Neutrophil (primary cell): ENCODE results near the gene NACA.
"Not testable (repeated sequence)": the region's sequence is repeated elsewhere in the genome, so short reads cannot be mapped to it uniquely, and the experiment has no call there.

Experiments used
- H3K27ac ChIP-seq: fragments of 200-600 bp; sonication (generic); 2 replicates; pipeline ENCODE4 v1.5.1; 2016; ENCODE audit warnings: mild to moderate bottlenecking, moderate library complexity
- H3K27me3 ChIP-seq: fragments of 200-600 bp; sonication (generic); 2 replicates; pipeline ENCODE4 v1.6.0; 2016; ENCODE audit warnings: mild to moderate bottlenecking
- H3K36me3 ChIP-seq: fragments of 200-600 bp; sonication (generic); 2 replicates; pipeline ENCODE4 v1.5.1; 2017
- H3K4me1 ChIP-seq, 2 experiments: fragments of 200-600 bp in 1 of 2; sonication (generic) in 1 of 2; 1 replicate in 1 of 2; 2 replicates in 1 of 2; pipeline versions ENCODE4 v1.5.1 to v1.6.1; 2013 to 2016; ENCODE audit warnings: low read depth in 1 of 2, low read length in 1 of 2, mild to moderate bottlenecking in 1 of 2, moderate library complexity in 1 of 2; ENCODE audit not compliant: control insufficient read depth in 1 of 2, insufficient read depth in 1 of 2
- H3K4me3 ChIP-seq, 2 experiments: fragments of 200-600 bp in 1 of 2; sonication (generic) in 1 of 2; 1 replicate in 1 of 2; 2 replicates in 1 of 2; pipeline ENCODE4 v1.5.1; 2013 to 2016; ENCODE audit warnings: low read depth in 1 of 2, low read length in 1 of 2, mild to moderate bottlenecking in 1 of 2, moderate library complexity in 1 of 2
- H3K9me3 ChIP-seq: fragments of 200-600 bp; sonication (generic); 2 replicates; pipeline ENCODE4 v1.5.1; 2016
- TF ChIP-seq, protein P1 (sequence below): fragments of 200-600 bp; sonication (generic); IDR thresholded peaks from 2 replicates; pipeline ENCODE4 v1.5.1; 2016; ENCODE audit warnings: antibody characterized with exemption

Gene NACA

DNA sequence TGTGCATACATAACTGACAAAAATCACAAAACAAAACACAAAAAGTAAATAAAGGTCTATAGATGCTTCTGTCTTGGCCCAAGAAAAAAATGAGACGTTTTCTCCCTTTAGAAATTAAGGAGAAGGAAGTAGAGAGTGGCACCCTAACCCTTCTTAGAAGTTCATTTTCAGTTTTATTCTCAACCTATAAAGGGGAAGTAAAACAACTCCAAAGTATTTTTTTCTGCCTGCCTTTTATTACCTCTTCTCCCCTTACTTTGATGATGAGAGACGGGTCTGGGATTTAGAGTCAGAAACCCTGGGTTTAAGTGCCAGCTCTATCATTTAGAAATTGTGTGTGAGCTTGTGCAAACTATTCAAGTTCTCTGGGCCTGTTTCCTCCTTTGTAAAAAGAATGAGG lies 24.3 kb upstream of the NACA start:
- Histone ChIP-seq H3K27ac (peak overlapping the region; percentile 60), H3K9me3 (no peaks in the 10 kb centered on the region), H3K4me3 (no peak overlapping the region), H3K36me3 (no peaks in the 10 kb centered on the region), H3K27me3 (no peaks in the 10 kb centered on the region), H3K4me1 (peaks cover 24 to 28% of the 10 kb centered on the region in 2 experiments)
- TF ChIP-seq, protein P1, sequence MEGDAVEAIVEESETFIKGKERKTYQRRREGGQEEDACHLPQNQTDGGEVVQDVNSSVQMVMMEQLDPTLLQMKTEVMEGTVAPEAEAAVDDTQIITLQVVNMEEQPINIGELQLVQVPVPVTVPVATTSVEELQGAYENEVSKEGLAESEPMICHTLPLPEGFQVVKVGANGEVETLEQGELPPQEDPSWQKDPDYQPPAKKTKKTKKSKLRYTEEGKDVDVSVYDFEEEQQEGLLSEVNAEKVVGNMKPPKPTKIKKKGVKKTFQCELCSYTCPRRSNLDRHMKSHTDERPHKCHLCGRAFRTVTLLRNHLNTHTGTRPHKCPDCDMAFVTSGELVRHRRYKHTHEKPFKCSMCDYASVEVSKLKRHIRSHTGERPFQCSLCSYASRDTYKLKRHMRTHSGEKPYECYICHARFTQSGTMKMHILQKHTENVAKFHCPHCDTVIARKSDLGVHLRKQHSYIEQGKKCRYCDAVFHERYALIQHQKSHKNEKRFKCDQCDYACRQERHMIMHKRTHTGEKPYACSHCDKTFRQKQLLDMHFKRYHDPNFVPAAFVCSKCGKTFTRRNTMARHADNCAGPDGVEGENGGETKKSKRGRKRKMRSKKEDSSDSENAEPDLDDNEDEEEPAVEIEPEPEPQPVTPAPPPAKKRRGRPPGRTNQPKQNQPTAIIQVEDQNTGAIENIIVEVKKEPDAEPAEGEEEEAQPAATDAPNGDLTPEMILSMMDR = no peak

DNA sequence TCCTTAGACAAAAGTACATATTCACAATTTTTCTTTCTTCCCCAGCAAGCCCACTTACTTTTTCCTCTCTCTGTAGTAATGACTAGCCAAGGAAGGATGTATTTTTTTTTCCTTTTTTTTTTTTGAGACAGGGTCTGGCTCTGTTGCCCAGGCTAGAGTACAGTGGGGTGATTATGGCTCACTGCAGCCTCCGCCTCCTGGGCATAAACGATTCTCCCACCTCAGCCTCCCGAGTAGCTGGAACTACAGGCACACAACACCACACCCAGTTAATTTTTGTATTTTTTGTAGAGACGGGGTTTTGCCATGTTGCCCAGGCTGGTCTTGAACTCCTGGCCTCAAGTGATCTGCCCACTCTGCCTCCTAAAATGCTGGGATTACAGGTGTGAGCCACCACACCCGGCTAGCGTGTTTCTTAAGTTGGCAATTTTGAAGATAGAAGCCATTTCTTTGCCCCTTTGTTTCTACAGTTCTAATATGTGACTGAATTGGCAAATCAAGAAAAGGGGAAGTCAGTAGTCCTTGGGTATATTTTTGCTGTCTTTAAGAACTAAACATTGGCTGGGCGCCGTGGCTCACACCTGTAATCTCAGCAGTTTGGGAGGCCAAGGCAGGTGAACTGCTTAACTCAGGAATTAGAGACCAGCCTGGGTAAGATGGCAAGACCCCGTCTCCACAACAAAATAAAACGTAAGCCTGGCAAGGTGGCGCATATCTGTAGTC lies 3.2 kb upstream of the NACA start:
- Histone ChIP-seq H3K27me3 (no peaks in the 10 kb centered on the region), H3K4me1 (peaks cover 23 to 24% of the 10 kb centered on the region in 2 experiments), H3K27ac (peak overlapping the region; percentile 38), H3K4me3 (no peak overlapping the region), H3K36me3 (peaks cover 8% of the 10 kb centered on the region), H3K9me3 (no peaks in the 10 kb centered on the region)
- TF ChIP-seq, protein P1 = no peak

DNA sequence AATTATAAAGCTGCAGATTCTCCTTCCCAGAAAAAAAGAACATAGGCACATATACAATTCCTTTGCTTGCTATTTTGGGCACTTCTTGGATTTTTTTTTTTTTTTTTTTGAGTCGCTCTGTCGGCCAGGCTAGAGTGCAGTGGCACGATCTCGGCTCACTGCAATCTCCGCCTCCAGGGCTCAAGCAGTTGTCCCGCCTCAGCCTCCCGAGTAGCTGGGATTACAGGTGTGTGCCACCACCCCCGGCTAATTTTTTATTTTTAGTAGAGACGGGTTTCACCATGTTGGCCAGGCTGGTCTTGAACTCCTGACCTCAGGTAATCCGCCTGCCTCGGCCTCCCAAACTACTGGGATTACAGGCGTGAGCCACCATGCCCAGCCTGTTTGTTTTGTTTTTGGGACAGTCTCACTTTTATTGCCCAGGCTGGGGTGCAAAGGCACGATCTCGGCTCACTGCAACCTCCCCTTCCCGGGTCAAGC lies 1.1 kb upstream of the NACA start:
- Histone ChIP-seq H3K4me1 (peaks cover 44 to 45% of the 10 kb centered on the region in 2 experiments), H3K27ac (peak overlapping the region; percentile 96), H3K4me3 (peak overlapping the region in 1 of 2 experiments; percentile 91)
- not testable (repeated sequence) for H3K36me3 ChIP-seq, H3K27me3 ChIP-seq, H3K9me3 ChIP-seq

DNA sequence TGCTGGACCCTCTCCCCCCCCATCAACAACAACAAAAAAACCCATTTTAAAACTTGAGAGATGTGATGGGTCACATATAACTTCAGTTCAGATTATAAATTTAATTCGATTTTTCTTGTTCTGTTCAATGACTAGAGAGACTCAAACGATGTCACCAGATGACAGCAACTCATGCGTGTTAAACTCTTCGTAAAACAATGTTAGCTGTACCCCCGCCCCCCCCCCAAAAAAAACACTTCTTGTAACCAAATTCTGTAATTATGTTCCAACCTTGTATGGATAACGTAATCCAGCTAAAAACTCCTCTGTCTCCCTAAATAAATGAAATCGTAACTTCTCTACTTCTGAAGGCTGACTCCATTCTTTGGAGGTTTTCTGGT lies 614 bp upstream of the NACA start:
- Histone ChIP-seq H3K9me3 (no peaks in the 10 kb centered on the region), H3K27ac (peak overlapping the region; percentile 96), H3K27me3 (no peaks in the 10 kb centered on the region), H3K4me3 (peak overlapping the region; percentile 91 to 97), H3K4me1 (peaks cover 49 to 50% of the 10 kb centered on the region in 2 experiments), H3K36me3 (no peaks in the 10 kb centered on the region)
- TF ChIP-seq, protein P1 = no peak

DNA sequence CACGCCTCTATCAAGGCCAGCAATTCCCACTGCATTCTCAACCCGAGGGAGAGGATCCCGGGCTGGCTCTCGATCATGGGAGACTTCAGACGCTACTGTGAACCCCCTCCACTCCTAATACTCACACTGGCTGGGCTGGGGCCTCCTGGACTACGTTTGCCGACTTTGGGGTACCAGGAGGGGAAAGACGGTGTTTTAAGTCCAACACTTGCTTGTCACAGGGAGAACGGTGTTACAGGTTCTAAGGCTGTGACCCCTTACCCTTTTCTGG lies 463 bp downstream of the NACA start:
- no peaks in the 10 kb centered on the region for H3K27me3 ChIP-seq
- TF ChIP-seq, protein P1 = no peak
- H3K4me3 ChIP-seq = peak overlapping the region; percentile 91 to 97
- H3K27ac ChIP-seq = peak overlapping the region; percentile 96
- H3K4me1 ChIP-seq = peaks cover 60 to 61% of the 10 kb centered on the region in 2 experiments
- no peaks in the 10 kb centered on the region for H3K9me3 ChIP-seq
- H3K36me3 ChIP-seq = no peaks in the 10 kb centered on the region

DNA sequence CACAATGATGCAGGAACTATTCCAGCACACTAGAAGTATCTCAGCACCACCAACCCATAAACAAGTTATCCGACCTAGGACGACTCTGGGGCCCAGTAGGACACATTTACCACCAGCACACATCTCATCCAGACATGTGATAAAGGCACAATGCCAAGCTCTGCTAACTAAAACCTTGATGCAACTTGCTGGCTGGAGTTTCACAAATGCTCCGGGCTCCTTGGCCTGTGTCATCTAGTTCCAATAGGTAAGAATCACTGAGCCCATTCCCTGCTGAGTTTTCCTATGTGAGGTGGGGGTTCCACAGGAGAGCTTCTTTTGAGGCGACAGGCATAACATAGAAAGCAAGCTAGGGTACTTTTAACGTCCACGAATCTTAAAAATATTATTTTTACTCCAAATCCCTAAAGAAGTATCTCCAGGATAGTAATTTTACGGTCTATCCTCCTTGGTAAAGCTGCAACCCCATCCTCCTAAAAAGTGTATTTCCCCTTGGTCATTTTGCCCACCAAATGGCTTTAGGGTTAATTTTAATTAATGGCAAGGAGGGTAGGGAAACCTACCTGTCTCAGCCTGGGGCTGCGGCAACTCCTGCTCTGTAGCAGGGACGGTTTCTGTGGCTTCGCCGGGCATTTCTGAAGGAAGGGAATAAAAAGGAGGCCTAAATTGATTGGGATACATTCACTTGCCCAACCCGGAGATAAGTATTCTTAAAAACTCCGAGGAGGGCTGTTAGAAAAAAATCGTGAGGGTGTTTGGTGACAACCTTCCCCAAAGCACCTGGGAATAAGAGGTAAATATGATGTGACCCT lies 1.0 kb downstream of the NACA start:
- TF ChIP-seq, protein P1 = no peak
- no peaks in the 10 kb centered on the region for H3K9me3 ChIP-seq
- no peaks in the 10 kb centered on the region for H3K27me3 ChIP-seq
- H3K4me1 ChIP-seq = peaks cover 65 to 66% of the 10 kb centered on the region in 2 experiments
- H3K27ac ChIP-seq = peak overlapping the region; percentile 96
- H3K4me3 ChIP-seq = peak overlapping the region; percentile 91 to 97
- no peaks in the 10 kb centered on the region for H3K36me3 ChIP-seq
